Coronary artery (tissue), 2 donors: ENCODE measurements around the gene PFDN5.
"Not testable (repeated sequence)": the region's sequence is repeated elsewhere in the genome, so short reads cannot be mapped to it uniquely, and the experiment has no call there.

Source experiments
- DNase-seq: peaks from one replicate; pipeline ENCODE4 v3.0.0-alpha.2; 2017; ENCODE audit warnings: low spot score
- H3K27ac ChIP-seq, 2 donors: fragments of 200-600 bp; sonication (generic); one replicate each; pipeline ENCODE4 v1.5.1; 2016 to 2019
- H3K4me3 ChIP-seq: fragments of 200-600 bp; sonication (generic); 2 replicates; pipeline ENCODE4 v1.5.1; 2016; ENCODE audit warnings: mild to moderate bottlenecking, moderate library complexity
- TF ChIP-seq, protein P1 (sequence below): fragments of 200-600 bp; sonication (generic); IDR thresholded peaks from one replicate; pipeline ENCODE4 v1.5.1; 2019; ENCODE audit warnings: antibody characterized with exemption

The PFDN5 gene

DNA sequence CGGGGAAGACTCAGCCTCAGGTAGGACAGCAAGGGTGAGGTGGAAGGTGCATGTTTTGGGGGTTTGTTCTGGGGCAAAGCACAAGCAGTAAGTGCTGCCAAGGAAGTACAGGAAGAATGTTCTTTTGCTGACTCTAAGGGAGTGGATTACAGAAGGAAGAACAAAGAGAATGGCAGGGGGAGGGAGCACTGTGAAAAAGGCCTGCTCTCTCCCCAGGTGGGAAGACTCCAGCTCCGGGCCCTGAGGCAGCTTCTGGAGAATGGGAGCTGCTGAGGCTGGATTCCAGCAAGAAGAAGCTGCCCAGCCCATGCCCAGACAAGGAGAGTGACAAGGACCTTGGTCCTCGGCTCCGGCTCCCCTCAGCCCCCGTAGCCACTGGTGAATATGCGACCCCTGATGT lies 7.0 kb upstream of the PFDN5 start:
- H3K27ac ChIP-seq: no peak overlapping the region
- TF ChIP-seq, protein P1, sequence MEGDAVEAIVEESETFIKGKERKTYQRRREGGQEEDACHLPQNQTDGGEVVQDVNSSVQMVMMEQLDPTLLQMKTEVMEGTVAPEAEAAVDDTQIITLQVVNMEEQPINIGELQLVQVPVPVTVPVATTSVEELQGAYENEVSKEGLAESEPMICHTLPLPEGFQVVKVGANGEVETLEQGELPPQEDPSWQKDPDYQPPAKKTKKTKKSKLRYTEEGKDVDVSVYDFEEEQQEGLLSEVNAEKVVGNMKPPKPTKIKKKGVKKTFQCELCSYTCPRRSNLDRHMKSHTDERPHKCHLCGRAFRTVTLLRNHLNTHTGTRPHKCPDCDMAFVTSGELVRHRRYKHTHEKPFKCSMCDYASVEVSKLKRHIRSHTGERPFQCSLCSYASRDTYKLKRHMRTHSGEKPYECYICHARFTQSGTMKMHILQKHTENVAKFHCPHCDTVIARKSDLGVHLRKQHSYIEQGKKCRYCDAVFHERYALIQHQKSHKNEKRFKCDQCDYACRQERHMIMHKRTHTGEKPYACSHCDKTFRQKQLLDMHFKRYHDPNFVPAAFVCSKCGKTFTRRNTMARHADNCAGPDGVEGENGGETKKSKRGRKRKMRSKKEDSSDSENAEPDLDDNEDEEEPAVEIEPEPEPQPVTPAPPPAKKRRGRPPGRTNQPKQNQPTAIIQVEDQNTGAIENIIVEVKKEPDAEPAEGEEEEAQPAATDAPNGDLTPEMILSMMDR: no peak
- no peak for DNase-seq
- H3K4me3 ChIP-seq: no peak overlapping the region

GRCh38 chr12:53289891-53290290 lies 5.5 kb upstream of the PFDN5 start:
- Histone ChIP-seq H3K27ac (no peak overlapping the region), H3K4me3 (no peak overlapping the region)
- DNase-seq: no peak
- TF ChIP-seq, protein P1: no peak

- Histone ChIP-seq H3K27ac (no peak overlapping the region), H3K4me3 (no peak overlapping the region)
- TF ChIP-seq, protein P1: no peak
- no peak for DNase-seq
Measured at GRCh38 chr12:53290661-53291060, 4.7 kb upstream of the PFDN5 start.

- Histone ChIP-seq H3K4me3 (no peak overlapping the region), H3K27ac (no peak overlapping the region)
- DNase-seq: no peak
- TF ChIP-seq, protein P1: no peak
Measured at GRCh38 chr12:53292426-53292825, 2.9 kb upstream of the PFDN5 start.

DNA sequence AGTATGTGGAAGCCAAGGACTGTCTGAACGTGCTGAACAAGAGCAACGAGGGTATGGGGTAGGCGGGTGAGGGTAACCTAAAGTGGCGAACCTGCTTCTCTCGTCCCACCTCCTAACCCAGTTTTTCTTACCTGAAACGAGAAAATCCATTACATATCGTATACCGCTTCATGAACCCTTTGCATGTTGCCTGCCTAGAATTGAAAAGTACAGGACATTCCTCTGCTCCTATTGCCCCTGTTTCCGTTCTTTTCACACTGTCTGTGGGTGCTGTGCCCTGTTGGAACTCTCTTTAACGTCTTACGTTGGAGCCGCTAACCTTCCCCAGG lies 513 bp downstream of the PFDN5 start:
- DNase-seq: no peak
- TF ChIP-seq, protein P1: no peak
- peak overlapping the region; percentile 92 to 94 for H3K27ac ChIP-seq
- peak overlapping the region; percentile 94 for H3K4me3 ChIP-seq

- not testable (repeated sequence) for DNase-seq, H3K27ac ChIP-seq, H3K4me3 ChIP-seq
Measured at GRCh38 chr12:53297106-53297505, 1.8 kb downstream of the PFDN5 start.

DNA sequence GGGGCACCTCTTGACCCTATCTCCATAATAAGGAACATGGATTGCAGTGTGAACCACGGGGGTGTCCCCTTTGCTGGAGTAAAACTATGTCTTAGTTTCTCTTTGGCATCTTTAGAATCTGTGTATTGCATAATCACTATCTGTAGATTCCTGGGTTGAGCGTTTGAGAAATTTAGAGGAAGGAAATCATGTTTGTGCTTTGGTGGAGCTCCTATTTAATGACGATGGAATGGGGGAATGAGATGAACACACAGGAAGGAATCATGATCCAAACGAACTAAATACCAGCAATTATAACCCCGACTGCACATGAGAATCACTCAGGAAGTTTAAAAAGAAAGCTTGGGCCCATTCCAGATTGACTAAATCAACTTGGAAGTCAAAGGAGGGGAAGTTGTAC lies 2.8 kb downstream of the PFDN5 start:
- Histone ChIP-seq H3K27ac (peak overlapping the region; percentile 43 to 50), H3K4me3 (no peak overlapping the region)
- TF ChIP-seq, protein P1: no peak
- DNase-seq: no peak

DNA sequence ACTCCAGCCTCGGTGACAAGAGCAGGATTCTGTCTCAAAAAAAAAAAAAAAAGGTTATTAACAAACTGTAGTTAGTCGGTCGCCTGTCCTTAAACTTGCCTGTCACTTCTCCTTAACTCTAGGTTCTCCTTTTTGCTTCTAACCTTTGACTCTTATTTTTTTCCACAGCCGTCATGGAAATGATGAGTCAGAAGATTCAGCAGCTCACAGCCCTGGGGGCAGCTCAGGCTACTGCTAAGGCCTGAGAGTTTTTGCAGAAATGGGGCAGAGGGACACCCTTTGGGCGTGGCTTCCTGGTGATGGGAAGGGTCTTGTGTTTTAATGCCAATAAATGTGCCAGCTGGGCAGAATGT lies 3.7 kb downstream of the PFDN5 start:
- Histone ChIP-seq H3K27ac (peak overlapping the region; percentile 50 to 78), H3K4me3 (peak overlapping the region; percentile 94)
- DNase-seq: no peak
- TF ChIP-seq, protein P1: no peak
